Uterus (tissue), 4 donors: ENCODE results near the gene PRKN. TPM values are rescaled to one million over a fixed set of nuclear protein-coding genes. Genes with fewer than 3 reads are reported as not detected.

Source experiments
- DNase-seq, 2 donors: peaks; one replicate each; pipeline ENCODE4 v3.0.0-alpha.2; 2019 to 2020
- H3K27ac ChIP-seq, 2 donors: fragments of 200-600 bp; sonication (generic); 1 replicate in 1 of 2; 2 replicates in 1 of 2; pipeline ENCODE4 v1.5.1; 2016 to 2018
- H3K27me3 ChIP-seq, 2 donors: fragments of 200-600 bp; sonication (generic); one replicate each; pipeline ENCODE4 v1.5.1; 2018 to 2019; ENCODE audit warnings: control low read depth in 1 of 2
- H3K36me3 ChIP-seq, 2 donors: fragments of 200-600 bp; sonication (generic); one replicate each; pipeline ENCODE4 v1.5.1; 2019; ENCODE audit warnings: control low read depth in 1 of 2
- H3K4me1 ChIP-seq, 2 donors: fragments of 200-600 bp; sonication (generic); one replicate each; pipeline ENCODE4 v1.5.1; 2018 to 2019; ENCODE audit warnings: control low read depth in 1 of 2
- H3K4me3 ChIP-seq, 2 donors: fragments of 200-600 bp; sonication (generic); 1 replicate in 1 of 2; 2 replicates in 1 of 2; pipeline ENCODE4 v1.5.1; 2018 to 2019; ENCODE audit warnings: mild to moderate bottlenecking in 1 of 2
- H3K9me3 ChIP-seq, 2 donors: fragments of 200-600 bp; sonication (generic); one replicate each; pipeline ENCODE4 v1.5.1; 2019; ENCODE audit warnings: control low read depth in 1 of 2
- CTCF ChIP-seq, 4 experiments: fragments of 200-600 bp in 2 of 4; fragments of 450-650 bp in 2 of 4; sonication (generic) in 2 of 4; IDR thresholded peaks; one replicate each; pipeline ENCODE4 v1.5.1; 2016 to 2019; ENCODE audit warnings: antibody characterized with exemption in 4 of 4, mild to moderate bottlenecking in 2 of 4, moderate library complexity in 1 of 4
- POLR2A ChIP-seq, 2 donors: fragments of 450-650 bp; IDR thresholded peaks; one replicate each; pipeline ENCODE4 v1.6.1; 2016; ENCODE audit warnings: antibody characterized with exemption in 2 of 2, mild to moderate bottlenecking in 1 of 2, moderate library complexity in 1 of 2
- intact Hi-C: fragments of 100-400 bp; cut with DNase I; formaldehyde crosslinking; loops from one replicate; pipeline ENCODE4 v1.15.1; 2023; ENCODE audit warnings: low total_unique reads
- total RNA-seq, 4 donors: library from RNA; depleted of rRNA in 3 of 4; stranded (reverse); fragments of >200 nt in 3 of 4; gene quantifications; one replicate each; pipeline versions ENCODE4 v1.1.0 to v1.2.4, GENCODE V29; 2014 to 2023
- donor health status: DM: yes; HTN: yes; CAD: no.

PRKN gene
- total RNA-seq, 4 donors from 2014 or later = 10.2 to 21.3 (median 13.1) TPM

GRCh38 chr6:161834426-161834825 lies 893.1 kb downstream of the PRKN start:
- no peak for DNase-seq
- H3K9me3 ChIP-seq = no peaks in the 10 kb centered on the region

GRCh38 chr6:161833099-161833860 lies 894.3 kb downstream of the PRKN start:
- H3K9me3 ChIP-seq = no peaks in the 10 kb centered on the region
- no peaks in the 10 kb centered on the region for H3K36me3 ChIP-seq
- H3K27me3 ChIP-seq = no peaks in the 10 kb centered on the region
- TF ChIP-seq POLR2A (IDR thresholded peaks at IDR 0.05) (no peak), CTCF (IDR thresholded peaks at IDR 0.05) (no peak)
- intact Hi-C loops = no loop called here
- no peak for DNase-seq
- no peak overlapping the region for H3K27ac ChIP-seq
- H3K4me1 ChIP-seq = no peaks in the 10 kb centered on the region
- no peak overlapping the region for H3K4me3 ChIP-seq

More at GRCh38 chr6:161834426-161834825, 893.1 kb downstream of the PRKN start:
- Histone ChIP-seq H3K27me3 (no peaks in the 10 kb centered on the region), H3K27ac (no peak overlapping the region), H3K4me1 (no peaks in the 10 kb centered on the region), H3K36me3 (no peaks in the 10 kb centered on the region), H3K4me3 (no peak overlapping the region)
- intact Hi-C loops = no loop called here
- TF ChIP-seq CTCF (IDR thresholded peaks at IDR 0.05) (no peak), POLR2A (IDR thresholded peaks at IDR 0.05) (no peak)

GRCh38 chr6:161832622-161833021 lies 894.9 kb downstream of the PRKN start:
- H3K4me3 ChIP-seq = no peak overlapping the region
- H3K27ac ChIP-seq = no peak overlapping the region
- no peaks in the 10 kb centered on the region for H3K36me3 ChIP-seq
- intact Hi-C loops = no loop called here
- no peaks in the 10 kb centered on the region for H3K27me3 ChIP-seq
- H3K9me3 ChIP-seq = no peaks in the 10 kb centered on the region
- DNase-seq = no peak
- no peaks in the 10 kb centered on the region for H3K4me1 ChIP-seq
- TF ChIP-seq CTCF (IDR thresholded peaks at IDR 0.05) (no peak), POLR2A (IDR thresholded peaks at IDR 0.05) (no peak)

GRCh38 chr6:161830866-161831616 lies 896.5 kb downstream of the PRKN start:
- H3K9me3 ChIP-seq = no peaks in the 10 kb centered on the region
- DNase-seq = no peak
- no peaks in the 10 kb centered on the region for H3K27me3 ChIP-seq
- no peaks in the 10 kb centered on the region for H3K4me1 ChIP-seq
- no peak for TF ChIP-seq CTCF (IDR thresholded peaks at IDR 0.05)
- TF ChIP-seq POLR2A (IDR thresholded peaks at IDR 0.05) = no peak
- no peak overlapping the region for H3K4me3 ChIP-seq
- H3K36me3 ChIP-seq = no peaks in the 10 kb centered on the region
- intact Hi-C loops = no loop called here
- H3K27ac ChIP-seq = no peak overlapping the region

GRCh38 chr6:161829291-161829729 lies 898.3 kb downstream of the PRKN start:
- no peaks in the 10 kb centered on the region for H3K27me3 ChIP-seq
- TF ChIP-seq POLR2A (IDR thresholded peaks at IDR 0.05) (no peak), CTCF (IDR thresholded peaks at IDR 0.05) (no peak)
- H3K27ac ChIP-seq = no peak overlapping the region
- H3K4me1 ChIP-seq = no peaks in the 10 kb centered on the region
- no peaks in the 10 kb centered on the region for H3K9me3 ChIP-seq
- intact Hi-C loops = no loop called here
- no peaks in the 10 kb centered on the region for H3K36me3 ChIP-seq
- H3K4me3 ChIP-seq = no peak overlapping the region
- DNase-seq = no peak
